ENCODE results near the gene ELK4. TPM values are rescaled to one million over a fixed set of nuclear protein-coding genes. Genes with fewer than 3 reads are reported as not detected.

Gene ELK4
- total and polyA plus RNA-seq, 2 donors (not counting 3 experiments of a cell fraction or from before 2014, with no cell fraction given), result 8.7 to 107 TPM

DNA sequence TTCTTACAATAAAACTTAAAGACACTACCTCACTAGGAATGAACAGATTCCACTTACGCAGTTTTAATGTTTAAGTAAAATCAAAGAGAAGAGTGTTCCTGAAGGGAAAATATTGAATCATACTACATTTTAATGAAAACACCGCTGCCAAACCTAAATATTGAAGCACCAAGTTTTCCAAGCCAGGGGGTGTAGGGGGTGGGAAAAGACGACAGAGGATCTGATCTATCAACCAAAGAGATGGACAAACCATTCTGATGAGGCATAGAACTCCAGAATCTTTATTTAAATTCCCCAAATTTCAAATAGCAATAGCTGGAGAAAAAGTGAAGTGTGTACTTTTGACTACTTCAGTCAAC, 1.2 kb downstream of the ELK4 start:
- peak overlapping the region; percentile 82 for H3K27ac ChIP-seq (ENCODE audit: insufficient read depth, low read depth, low read length)
- DNase-seq (ENCODE audit: low read depth, low spot score) (no peak), FAIRE-seq (no peak)
- H4K20me1 ChIP-seq (replicated peaks; ENCODE audit: control insufficient read depth, extremely low read depth, insufficient read depth, low read length), result no peaks in the 10 kb centered on the region
- dilution Hi-C loops (cut with MboI; ENCODE audit: extremely low pct_ligation_motif_present, low sequenced_read_pairs) (no loop called here), intact Hi-C loops (cut with micrococcal nuclease) (loop anchor here (1.0 kb wide), 1 partner anchor 31 kb away; no protein-coding TSS in a partner anchor)
- H3K36me3 ChIP-seq (ENCODE audit: control insufficient read depth in 2 of 2, extremely low read depth in 1 of 2, insufficient read depth in 2 of 2, low read length in 2 of 2), result peaks cover 0 to 3% of the 10 kb centered on the region in 2 experiments
- H3K4me1 ChIP-seq (ENCODE audit: control insufficient read depth, extremely low read depth, insufficient read depth, low read length), result peaks cover 29% of the 10 kb centered on the region
- TF ChIP-seq GATA2 (IDR thresholded peaks at IDR 0.05; ENCODE audit: insufficient read depth, insufficient read length, low read depth, low read length) (no peak), FOS (IDR thresholded peaks at IDR 0.05; ENCODE audit: borderline replicate concordance, insufficient read depth, low read length) (no peak), MYC (IDR thresholded peaks at IDR 0.05; ENCODE audit: low read depth, low read length) (no peak)
- TF ChIP-seq, protein P1, sequence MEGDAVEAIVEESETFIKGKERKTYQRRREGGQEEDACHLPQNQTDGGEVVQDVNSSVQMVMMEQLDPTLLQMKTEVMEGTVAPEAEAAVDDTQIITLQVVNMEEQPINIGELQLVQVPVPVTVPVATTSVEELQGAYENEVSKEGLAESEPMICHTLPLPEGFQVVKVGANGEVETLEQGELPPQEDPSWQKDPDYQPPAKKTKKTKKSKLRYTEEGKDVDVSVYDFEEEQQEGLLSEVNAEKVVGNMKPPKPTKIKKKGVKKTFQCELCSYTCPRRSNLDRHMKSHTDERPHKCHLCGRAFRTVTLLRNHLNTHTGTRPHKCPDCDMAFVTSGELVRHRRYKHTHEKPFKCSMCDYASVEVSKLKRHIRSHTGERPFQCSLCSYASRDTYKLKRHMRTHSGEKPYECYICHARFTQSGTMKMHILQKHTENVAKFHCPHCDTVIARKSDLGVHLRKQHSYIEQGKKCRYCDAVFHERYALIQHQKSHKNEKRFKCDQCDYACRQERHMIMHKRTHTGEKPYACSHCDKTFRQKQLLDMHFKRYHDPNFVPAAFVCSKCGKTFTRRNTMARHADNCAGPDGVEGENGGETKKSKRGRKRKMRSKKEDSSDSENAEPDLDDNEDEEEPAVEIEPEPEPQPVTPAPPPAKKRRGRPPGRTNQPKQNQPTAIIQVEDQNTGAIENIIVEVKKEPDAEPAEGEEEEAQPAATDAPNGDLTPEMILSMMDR (IDR thresholded peaks at IDR 0.05; ENCODE audit: extremely low read depth in 1 of 2, insufficient read depth in 1 of 2, low read depth in 1 of 2, low read length in 2 of 2), result no peak
- peaks cover 52% of the 10 kb centered on the region for H3K79me2 ChIP-seq (ENCODE audit: control insufficient read depth, insufficient read depth, low read length)
- BruUV-seq (replicated peaks), result no TSS peak
- ChIA-PET POLR2A (interaction anchor here (0.8 to 2.3 kb wide), 3 partner anchors 31 to 83 kb away, joined by 3 to 16 read pairs (median 9); no protein-coding TSS in a partner anchor), CTCF (interaction anchor here (0.8 to 6.3 kb wide), 8 partner anchors 28 to 106 kb away, joined by 3 to 294 read pairs (median 12); no protein-coding TSS in a partner anchor)
- H2AFZ ChIP-seq (ENCODE audit: low read depth, low read length), result no peak overlapping the region
- peak overlapping the region; percentile 98 for H3K4me2 ChIP-seq (ENCODE audit: insufficient read depth, low read length)
- H3K9me3 ChIP-seq (replicated peaks; ENCODE audit: control insufficient read depth, insufficient read depth, low read length), result no peaks in the 10 kb centered on the region
- no peaks in the 10 kb centered on the region for H3K27me3 ChIP-seq (ENCODE audit: control insufficient read depth in 2 of 2, insufficient read depth in 2 of 2, low read length in 2 of 2)
- H3K4me3 ChIP-seq (replicated peaks in 1 of 3; ENCODE audit: insufficient read depth in 1 of 3, low read depth in 1 of 3, low read length in 3 of 3), result peak overlapping the region; percentile 88 to 97 (median 92)
- no peaks in the 10 kb centered on the region for H3K9me1 ChIP-seq (replicated peaks; ENCODE audit: control insufficient read depth, extremely low read depth, insufficient read depth, low read length)
- H3K9ac ChIP-seq (replicated peaks; ENCODE audit: extremely low read depth, insufficient read depth, low read length), result peak overlapping the region; percentile 96

GRCh38 chr1:205630241-205630640, 1.6 kb downstream of the ELK4 start:
- Histone ChIP-seq H3K79me2 (ENCODE audit: control insufficient read depth, insufficient read depth, low read length) (peaks cover 54% of the 10 kb centered on the region), H3K4me2 (ENCODE audit: insufficient read depth, low read length) (peak overlapping the region; percentile 98), H3K27me3 (ENCODE audit: control insufficient read depth in 2 of 2, insufficient read depth in 2 of 2, low read length in 2 of 2) (no peaks in the 10 kb centered on the region), H3K36me3 (ENCODE audit: control insufficient read depth in 2 of 2, extremely low read depth in 1 of 2, insufficient read depth in 2 of 2, low read length in 2 of 2) (peaks cover 0 to 3% of the 10 kb centered on the region in 2 experiments), H3K4me1 (ENCODE audit: control insufficient read depth, extremely low read depth, insufficient read depth, low read length) (peaks cover 29% of the 10 kb centered on the region), H3K4me3 (replicated peaks in 1 of 3; ENCODE audit: insufficient read depth in 1 of 3, low read depth in 1 of 3, low read length in 3 of 3) (peak overlapping the region; percentile 88 to 97 (median 92)), H3K9me1 (replicated peaks; ENCODE audit: control insufficient read depth, extremely low read depth, insufficient read depth, low read length) (no peaks in the 10 kb centered on the region), H3K27ac (ENCODE audit: insufficient read depth, low read depth, low read length) (peak overlapping the region; percentile 82), H3K9me3 (replicated peaks; ENCODE audit: control insufficient read depth, insufficient read depth, low read length) (no peaks in the 10 kb centered on the region), H3K9ac (replicated peaks; ENCODE audit: extremely low read depth, insufficient read depth, low read length) (peak overlapping the region; percentile 96), H4K20me1 (replicated peaks; ENCODE audit: control insufficient read depth, extremely low read depth, insufficient read depth, low read length) (no peaks in the 10 kb centered on the region), H2AFZ (ENCODE audit: low read depth, low read length) (no peak overlapping the region)
- ChIA-PET CTCF (interaction anchor here (1.2 to 6.3 kb wide), 6 partner anchors 28 to 106 kb away, joined by 6 to 294 read pairs (median 36); no protein-coding TSS in a partner anchor), POLR2A (interaction anchor here (2.3 kb wide), 1 partner anchor 31 kb away, joined by 16 read pairs; no protein-coding TSS in a partner anchor)
- intact Hi-C loops (cut with micrococcal nuclease), result no loop called here
- DNase-seq (ENCODE audit: low read depth, low spot score) (peak; percentile 75), FAIRE-seq (no peak)
- BruUV-seq (replicated peaks), result no TSS peak
- TF ChIP-seq EZH2 (IDR thresholded peaks at IDR 0.05; ENCODE audit: borderline replicate concordance, low read depth, low read length, severe bottlenecking) (no peak), MAX (IDR thresholded peaks at IDR 0.05; ENCODE audit: insufficient read depth, insufficient read length) (no peak), GATA2 (IDR thresholded peaks at IDR 0.05; ENCODE audit: insufficient read depth, insufficient read length, low read depth, low read length) (no peak), JUN (IDR thresholded peaks at IDR 0.05; ENCODE audit: borderline replicate concordance, insufficient read depth, insufficient read length, low read depth) (no peak), MYC (IDR thresholded peaks at IDR 0.05; ENCODE audit: low read depth, low read length) (no peak), POLR2AphosphoS5 (IDR thresholded peaks at IDR 0.05; ENCODE audit: insufficient read depth, low read depth, low read length) (no peak), POLR2A (IDR thresholded peaks at IDR 0.05; ENCODE audit: low read depth, low read length) (no peak), FOS (IDR thresholded peaks at IDR 0.05; ENCODE audit: borderline replicate concordance, insufficient read depth, low read length) (no peak)
- TF ChIP-seq, protein P1 (IDR thresholded peaks at IDR 0.05; ENCODE audit: extremely low read depth in 1 of 2, insufficient read depth in 1 of 2, low read depth in 1 of 2, low read length in 2 of 2), result no peak
- dilution Hi-C loops (cut with MboI; ENCODE audit: extremely low pct_ligation_motif_present, low sequenced_read_pairs), result no loop called here
